NCI-H510A treated with DMSO at 0.1 percent for 48 hours (cell line): ENCODE data around the gene LGALS9B.
"Not testable (repeated sequence)": the region's sequence is repeated elsewhere in the genome, so short reads cannot be mapped to it uniquely, and the experiment has no call there.

ENCODE experiments used
- DNase-seq: peaks from one replicate; lab custom pipeline; 2025; lab: John Stamatoyannopoulos, UW

Gene LGALS9B

DNA sequence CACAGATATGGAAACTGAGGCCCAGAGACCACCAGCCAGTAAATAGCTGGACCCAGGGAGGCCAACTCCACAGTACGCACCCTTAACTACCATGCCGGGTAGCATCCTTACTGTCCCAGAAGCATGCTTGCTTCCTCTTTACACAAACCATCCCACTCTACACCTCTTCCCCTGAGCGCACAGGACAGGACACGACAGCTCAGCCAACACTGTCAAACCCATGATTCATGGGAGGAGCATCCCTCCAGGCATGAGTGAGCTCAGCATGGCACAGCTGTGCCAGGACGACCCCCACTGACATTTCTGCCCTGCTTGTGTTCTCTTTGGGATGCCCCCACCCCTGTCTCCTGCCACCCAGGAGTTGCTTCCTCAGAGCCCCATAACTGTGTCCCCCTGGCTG lies 340 bp downstream of the LGALS9B start:
- not testable (repeated sequence) for DNase-seq

DNA sequence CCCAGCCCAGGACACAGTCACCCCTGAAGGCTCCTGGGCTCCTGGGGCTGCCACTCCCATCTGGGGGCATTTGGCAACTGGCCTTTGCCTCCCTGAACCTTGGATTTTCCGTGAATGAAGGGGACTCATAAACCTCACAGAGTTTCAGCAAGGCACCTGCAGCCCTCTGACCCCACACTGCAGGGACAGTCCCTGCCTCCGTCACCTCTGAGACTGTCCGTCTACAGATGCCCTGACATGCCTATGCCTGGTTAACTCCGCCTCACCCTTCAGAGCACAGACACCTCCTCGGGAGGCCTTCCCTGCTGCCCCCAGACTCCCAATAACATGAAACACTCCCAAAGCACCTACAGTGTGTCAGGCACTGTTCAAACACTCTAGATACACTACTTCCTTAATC lies 786 bp downstream of the LGALS9B start:
- DNase-seq: not testable (repeated sequence)

DNA sequence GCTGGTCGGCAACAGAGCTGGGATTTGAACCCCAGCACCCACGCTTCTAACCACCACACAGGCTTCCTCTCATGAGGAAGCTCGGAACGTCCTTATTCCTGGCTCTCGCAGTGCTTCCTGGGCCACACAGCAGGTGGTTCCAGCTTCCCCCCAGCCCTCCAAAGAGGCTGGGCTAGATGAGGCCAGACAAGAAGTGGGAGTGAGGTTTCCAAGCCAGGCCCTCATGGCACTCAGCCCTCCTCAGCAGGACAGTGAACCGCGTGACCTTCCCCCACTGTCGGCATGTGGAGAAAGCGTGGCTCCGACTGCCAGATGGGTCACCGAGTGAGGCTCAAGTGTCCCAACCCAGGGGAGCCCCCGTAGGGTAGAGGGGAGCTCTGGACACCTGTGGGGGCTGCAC lies 1.8 kb downstream of the LGALS9B start:
- not testable (repeated sequence) for DNase-seq

DNA sequence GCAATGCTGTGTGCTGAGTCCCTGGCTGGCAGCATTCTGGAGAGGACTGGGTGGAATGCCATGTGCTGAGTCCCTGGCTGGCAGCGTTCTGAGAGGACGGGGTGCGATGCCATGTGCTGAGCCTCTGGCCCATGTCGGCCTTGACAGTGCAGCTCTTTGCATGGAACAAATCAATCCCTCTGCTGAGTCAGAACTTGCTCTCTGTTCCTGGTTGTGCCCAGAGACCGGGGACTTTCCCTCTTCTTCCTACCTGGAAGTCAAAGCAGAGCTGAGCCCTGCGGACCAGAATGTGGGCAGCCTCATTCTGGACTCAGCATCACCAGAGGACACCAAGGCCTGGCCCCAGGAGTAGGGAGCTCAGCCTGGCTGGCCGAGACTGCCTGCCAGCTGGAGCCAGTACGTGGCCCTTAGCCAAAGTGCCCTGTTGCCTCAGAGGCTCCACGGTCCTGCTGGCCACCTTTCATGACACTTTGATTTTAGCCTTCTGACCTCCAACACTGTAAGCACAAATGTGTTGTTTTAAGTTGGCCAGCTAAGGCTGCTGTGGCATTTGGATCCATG lies 2.4 kb downstream of the LGALS9B start:
- not testable (repeated sequence) for DNase-seq

DNA sequence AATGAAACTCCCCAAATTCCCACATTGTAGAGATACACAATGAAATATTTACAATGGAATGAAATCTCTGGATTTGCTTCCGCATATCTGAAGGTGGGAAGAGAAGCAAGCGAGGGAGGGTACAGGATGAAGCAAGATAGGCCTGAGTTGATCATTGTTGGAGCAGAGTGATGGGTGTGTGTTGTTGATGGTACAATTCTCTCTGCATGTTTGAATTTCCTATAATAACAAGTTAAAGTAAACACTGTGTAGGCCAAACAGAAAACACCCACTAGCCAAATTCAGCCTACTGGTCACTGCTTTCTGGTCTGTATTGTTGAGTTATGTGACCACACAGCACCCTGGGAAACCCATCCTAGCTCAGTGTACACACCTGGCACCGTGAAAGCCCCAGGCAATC lies 5.2 kb downstream of the LGALS9B start:
- not testable (repeated sequence) for DNase-seq

DNA sequence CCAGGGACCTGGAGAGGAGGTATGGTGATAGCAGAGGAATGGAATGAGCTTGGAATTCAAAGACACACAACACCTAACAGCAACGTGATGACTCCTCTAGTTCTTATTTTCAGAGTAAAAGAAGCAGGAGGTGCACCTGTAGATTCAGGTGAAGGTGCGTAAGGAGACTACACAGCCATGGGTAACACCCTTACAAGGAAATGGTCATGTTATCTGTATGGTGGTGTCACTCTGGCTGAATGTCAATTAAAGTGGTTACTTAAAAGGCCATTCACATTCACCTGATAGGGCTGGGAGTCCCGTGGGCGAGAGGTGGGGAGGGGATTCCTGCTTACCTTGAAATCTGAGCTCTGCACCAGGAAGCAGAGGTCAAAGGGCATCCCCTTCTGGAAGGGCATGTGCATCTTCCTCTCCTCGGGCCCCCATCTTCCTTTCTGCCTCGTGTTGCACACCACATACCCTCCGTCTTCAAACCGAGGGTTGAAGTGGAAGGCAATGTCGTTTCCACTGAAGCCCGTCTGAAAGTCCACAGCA lies 9.4 kb downstream of the LGALS9B start:
- DNase-seq: not testable (repeated sequence)

DNA sequence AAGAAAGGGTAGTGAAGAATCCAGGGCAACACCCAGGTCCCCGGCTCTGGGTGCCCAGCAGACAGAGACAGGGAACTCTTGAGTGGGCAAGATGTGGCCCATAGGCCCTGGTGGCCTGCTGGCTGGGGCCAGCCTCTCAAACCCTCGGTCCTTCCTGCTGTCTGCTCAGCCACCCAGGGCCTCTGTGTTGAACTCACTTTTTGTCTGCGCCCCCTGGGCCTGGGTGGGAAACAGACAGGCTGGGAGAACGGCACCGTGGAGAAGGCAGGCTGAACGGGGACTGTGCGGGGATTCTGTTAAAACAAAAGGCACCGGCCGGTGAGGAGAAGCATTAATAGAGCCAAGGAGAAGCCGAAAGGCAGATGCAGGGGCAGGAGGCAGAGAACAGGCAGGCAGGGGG lies 12.2 kb downstream of the LGALS9B start:
- not testable (repeated sequence) for DNase-seq

DNA sequence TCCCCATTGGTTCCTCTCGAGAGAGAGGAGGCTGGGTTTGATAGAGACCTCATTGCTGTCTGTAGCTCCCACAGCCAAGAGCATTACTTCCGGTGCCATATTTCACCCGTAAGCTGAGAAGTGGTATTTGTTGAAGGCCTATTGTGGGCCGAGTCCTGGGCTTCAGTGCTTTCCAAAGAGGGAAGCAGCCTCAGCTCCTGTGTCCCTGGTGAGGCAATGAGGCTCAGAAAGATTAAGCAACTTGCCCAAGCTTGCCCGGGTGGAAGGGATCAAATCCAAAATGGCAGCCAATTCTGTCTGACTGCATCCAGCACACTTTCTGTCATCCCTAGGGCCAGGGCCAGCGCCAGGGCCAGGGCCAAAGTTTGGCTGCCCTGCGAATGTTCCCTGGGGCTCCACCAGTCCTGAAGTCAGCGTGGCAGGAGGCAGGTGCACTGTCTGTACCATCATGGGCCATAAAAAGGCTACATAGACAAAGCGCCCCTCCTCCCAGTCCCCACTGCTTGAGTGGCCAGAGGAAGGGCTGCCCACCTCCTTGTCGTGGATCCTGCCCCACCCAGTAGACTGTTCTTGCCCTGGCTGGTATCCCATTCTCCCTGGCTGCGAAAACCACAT lies 13.4 kb downstream of the LGALS9B start:
- DNase-seq: not testable (repeated sequence)

DNA sequence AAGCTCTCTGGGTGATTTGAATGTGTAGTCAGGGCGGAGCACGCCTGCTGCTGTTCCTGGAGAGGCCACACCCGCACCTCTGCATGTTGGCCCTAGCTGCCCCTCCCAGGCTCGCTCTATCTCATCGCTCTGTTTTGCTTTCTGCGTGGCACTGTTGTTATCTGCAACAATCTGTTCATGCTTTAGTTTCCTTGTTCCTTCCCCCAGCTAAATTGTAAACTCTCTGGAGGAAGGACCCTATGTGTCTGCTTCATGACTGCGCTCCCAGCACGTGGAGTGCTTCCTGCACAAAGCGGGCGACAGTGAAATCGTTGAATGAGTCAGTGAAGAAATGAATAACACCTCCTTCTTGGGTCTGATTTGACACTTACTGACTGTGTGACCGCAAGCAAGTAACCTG lies 16.5 kb downstream of the LGALS9B start:
- not testable (repeated sequence) for DNase-seq

DNA sequence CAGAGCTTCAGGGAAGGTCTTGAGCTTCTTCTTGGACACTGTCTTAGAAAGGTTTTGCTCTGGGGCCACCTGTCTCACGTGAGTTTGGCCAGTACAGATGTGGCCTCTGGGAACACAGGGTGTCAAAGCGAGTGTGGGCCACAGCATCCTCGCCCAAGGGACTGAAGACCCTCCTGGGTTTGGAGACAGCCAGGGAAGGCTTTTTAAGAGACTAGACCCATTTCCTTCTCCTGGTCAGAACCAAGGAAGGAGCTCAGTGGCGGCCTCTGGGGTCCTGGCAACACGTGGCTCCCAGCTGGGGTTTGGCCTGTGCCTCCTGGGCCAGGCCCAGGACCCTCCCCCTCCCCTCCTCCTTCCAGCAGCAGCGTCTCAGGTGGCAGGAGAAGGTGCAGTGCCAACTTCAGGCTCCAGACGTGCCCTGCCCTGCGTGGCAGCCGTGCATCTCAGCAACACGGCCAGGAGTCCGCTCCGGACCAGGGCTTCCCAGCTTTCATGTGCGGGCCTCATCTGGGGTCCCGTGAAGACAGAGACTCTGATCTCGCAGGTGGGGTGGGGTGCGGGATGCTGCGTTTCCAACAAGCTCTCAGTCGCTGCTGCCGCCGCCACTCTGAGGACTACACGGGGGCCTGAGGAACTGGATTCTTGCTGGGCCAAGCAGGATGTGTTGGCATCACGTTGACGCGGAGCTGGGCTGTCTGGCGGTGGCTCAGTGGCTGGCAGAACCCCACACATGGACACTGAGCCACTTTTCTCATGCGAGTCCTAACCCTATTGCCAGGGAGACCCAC lies 19.6 kb downstream of the LGALS9B start:
- DNase-seq: not testable (repeated sequence)

DNA sequence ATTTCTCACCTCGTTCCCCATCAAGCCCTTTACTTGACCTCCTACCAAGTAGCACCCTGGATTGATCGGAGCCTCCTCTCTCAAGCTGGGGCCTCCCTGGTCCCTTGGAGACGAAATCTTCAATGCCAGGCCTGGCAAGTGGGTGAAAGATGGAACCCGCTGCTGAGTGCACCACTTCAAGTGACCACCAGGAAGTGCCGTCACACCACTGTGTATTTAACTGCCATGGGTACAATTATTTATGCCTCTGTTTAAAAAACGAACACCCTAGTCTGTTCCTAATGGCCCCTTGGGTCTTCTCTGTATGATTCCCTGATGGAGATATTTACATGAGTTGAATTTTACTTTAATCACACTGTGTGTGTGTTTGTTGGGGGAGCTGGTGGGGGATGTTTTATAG lies 20.4 kb downstream of the LGALS9B start:
- not testable (repeated sequence) for DNase-seq

DNA sequence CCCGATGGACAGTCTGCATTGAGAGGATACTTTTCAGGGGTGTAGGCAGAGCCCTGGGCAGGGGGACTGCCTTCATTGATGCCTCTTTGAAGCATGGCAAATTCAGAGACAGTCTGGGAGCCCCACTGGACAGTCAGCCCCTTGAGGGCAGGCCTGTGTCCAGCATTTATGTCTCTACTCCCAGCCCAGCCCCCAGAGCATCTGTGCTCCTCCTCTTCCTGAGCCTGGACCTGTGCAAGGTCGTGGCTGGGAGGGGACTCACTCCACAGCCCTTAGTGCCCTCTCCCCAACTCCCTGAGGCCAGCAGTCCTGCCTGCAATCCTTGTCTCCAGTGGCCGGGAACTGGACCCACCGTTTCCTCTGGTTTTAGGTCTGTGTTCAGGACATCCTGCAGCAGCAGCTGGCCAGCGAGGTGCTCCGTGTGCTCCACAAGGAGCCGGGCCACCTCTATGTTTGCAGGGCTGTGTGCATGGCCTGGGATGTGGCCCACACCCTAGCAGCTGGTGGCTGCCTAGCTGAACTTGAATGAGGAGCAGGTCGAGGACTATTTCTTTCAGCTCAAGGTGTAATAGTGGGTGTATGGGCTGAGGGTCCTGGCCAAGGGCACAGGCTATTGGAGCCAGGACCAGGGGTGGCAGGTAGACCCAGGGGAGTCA lies 22.6 kb downstream of the LGALS9B start:
- DNase-seq: not testable (repeated sequence)

DNA sequence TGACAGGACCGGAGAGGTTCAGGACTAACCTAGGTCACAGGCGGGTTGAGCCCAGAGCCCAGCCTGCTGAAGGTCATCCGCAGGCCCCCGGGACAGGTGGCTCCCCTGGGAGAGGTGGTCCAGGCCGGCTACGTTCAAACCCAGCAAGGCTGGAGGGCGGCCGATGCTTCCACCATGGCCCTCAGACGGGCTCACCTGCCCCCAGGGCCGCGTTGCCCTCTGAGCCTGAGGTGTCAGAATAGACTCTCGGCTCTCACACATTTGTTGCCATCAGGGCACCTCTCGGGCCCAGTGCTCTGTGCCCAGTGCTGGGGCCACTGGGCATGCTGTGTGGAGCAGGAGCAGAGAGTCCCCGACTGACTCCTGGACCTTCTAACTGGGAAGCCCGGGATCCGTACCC lies 23.2 kb downstream of the LGALS9B start:
- not testable (repeated sequence) for DNase-seq

DNA sequence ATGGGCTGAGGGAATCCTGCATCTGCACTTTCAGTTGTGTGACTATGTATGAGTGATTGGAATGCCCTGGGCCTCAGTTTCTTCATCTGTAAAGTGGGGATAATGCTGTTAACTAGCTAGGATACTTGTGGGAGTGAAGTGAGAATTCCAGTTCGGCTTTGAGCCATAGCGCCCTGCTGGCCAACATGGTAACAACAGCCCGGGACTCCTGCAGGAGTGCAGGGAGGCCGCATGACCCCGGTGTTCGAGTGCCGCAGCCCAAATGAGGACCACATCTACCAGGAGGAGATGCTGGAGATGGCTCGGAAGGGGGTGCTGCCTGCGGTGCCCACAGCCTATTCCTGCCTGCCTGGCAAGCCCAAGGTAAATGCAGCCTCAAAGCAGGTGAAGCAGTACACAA lies 23.7 kb downstream of the LGALS9B start:
- DNase-seq: not testable (repeated sequence)

DNA sequence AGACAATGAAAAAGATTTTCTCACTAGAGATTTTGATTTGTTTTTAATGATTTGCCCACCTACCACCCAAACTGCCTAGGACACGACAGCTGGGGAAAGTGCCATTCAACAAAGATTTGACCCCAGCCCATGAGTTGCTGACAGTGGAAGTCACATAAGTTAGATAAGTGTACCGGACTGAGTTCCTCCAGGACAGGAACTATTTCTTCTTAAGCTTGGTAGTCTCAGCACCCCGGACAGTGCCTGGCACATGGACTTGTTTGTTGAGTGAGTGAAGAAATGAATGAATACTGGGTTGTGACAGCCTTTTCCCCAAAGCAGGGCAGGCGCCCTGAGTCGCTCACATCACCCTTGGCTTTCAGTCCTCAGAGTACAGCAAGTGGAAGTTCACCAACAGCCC lies 26.7 kb downstream of the LGALS9B start:
- not testable (repeated sequence) for DNase-seq

DNA sequence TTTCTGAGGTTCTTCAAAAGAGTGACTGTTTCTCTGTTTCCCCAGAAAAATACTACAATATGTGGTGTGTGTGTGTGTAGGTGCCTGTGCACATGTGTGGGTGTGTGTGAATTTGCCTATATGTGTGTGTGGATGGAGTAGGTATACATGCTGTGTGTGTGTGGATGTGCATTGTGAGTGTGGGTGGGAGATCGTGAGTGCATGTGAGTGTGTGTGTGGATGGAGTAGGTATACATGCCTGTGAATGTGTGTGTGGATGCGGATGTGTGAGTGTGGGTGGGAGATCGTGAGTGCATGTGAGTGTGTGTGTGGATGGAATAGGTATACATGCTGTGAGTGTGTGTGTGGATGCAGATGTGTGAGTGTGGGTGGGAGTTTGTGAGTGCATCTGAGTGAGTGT lies 32.2 kb downstream of the LGALS9B start:
- not testable (repeated sequence) for DNase-seq

DNA sequence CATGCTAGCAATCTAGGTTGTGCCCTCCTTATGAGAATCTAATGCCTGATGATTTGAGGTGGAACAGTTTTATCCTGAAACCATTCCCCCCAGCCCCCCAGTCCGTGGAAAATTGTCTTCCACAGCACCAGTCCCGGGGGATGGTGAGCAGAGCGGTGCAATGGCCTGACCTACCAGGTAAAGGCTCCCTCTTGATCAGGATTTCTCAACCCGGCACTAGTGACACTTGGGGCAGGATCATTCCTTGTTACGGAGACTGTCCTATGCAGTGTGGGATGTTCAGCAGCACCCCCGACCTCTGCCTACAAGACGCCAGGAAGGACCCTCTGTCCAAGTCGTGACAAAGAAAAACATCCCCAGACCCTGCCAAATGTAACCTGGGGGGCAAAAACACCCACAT lies 34.0 kb downstream of the LGALS9B start:
- DNase-seq: not testable (repeated sequence)

DNA sequence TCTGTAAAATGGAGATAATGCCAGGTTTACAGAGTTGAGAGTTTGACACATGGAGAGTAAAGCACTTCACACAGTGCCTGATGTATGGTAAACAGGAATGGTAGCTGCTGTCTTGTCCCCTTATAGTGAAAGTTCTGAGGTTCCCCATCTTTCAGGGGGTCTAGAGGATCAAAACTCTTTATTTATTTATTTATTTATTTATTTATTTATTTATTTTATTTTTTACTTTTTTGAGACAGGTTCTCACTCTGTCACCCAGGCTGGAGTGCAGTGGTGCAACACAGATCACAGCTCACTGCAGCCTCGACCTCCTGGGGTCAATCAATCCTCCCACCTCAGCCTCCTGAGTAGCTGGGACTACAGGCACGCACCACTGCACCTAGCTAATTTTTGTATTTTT lies 40.1 kb downstream of the LGALS9B start:
- not testable (repeated sequence) for DNase-seq

DNA sequence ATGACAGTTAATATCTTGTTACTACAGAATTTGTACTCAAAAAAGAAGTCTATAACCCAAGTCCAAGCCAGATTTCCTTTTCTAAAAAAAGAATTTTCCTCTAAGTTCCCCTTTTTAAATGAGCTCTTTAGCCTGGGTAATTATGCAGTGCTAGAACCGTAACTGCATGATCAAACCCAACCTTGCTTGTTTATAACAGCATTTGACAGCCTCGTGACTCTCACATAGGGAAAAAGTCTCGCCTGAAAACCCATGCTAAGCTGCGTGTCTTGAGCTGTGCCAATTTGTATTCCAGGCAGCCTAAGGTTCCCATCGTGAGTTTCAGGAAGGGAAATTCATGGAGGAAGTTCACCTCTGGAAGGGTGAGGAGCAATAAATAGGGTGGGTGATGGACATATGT lies 44.5 kb downstream of the LGALS9B start:
- DNase-seq: not testable (repeated sequence)

DNA sequence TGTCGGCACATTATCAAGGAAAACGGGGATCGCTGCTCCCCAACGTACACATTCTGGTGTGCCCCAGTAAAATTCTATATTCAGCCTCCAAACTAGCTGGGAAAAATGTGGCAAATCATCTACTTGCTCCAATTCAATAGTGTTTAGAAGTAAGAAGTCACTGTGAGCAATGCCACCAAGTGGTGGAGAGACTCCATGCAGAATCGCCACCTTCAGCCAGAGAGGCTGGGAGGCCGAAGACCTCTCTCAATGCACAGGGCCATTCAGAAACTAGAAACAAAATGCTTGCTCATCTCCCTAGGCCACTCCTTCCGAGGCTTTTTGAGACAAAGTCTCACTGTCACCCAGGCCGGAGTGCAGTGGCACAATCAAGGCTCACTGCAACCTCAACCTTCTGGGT lies 48.5 kb downstream of the LGALS9B start:
- not testable (repeated sequence) for DNase-seq

DNA sequence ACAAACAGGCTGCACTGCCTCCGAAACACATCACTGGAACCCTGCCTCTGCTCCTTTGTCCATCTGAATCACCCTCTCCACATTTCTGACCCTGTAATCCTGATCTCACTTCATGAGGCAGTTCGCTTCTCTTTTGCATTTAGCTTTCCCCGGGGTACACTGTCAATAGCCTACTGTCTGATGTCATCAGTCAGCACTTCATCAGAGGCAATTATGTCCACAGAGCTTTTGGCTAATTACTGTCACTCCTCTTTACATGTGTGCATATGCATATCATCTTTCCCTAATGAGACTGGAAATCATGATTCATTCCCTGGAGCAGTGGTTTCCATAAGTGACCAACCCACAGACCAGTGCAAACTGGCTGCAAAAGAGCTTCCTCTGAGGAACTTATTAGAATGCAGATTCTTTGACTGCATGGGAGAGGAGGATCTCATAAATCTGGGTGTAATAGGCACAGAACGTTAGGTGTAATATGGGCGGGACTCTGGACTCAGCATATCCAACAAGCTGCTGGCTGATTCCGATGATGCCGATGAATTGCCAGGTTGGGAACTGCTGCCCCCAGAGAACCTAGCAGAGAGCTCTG lies 49.8 kb downstream of the LGALS9B start:
- DNase-seq: not testable (repeated sequence)

DNA sequence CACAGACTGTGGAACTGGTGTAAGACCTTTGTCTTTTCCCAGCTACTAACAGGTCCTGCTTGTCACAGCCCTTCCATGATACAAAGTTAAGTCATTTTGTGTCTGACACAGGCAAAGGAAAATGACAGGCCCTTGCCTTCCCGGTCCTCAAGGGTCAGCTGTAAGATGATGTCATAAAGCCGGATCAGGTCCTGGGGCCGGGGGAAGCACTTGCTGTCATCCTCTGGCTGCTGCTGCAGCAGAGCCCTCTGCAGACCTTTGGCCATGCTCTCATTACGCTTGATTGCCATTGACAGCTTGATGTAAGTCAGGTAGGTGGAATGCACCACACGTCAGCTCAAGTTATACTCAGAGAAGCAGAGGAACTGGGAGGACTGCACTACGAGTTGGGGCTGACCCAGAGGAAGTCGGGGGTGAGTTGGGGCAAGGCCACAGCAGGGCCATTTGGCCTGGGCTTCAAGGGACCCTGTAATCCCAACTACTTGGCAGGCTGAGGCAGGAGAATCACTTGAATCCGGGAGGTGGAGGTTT lies 50.9 kb downstream of the LGALS9B start:
- not testable (repeated sequence) for DNase-seq
